ENCODE data around the gene SPATA31E1. TPM values are rescaled to one million over a fixed set of nuclear protein-coding genes. Genes with fewer than 3 reads are reported as not detected.

SPATA31E1 gene
- total RNA-seq, 4 donors from 2014 or later = not detected

DNA sequence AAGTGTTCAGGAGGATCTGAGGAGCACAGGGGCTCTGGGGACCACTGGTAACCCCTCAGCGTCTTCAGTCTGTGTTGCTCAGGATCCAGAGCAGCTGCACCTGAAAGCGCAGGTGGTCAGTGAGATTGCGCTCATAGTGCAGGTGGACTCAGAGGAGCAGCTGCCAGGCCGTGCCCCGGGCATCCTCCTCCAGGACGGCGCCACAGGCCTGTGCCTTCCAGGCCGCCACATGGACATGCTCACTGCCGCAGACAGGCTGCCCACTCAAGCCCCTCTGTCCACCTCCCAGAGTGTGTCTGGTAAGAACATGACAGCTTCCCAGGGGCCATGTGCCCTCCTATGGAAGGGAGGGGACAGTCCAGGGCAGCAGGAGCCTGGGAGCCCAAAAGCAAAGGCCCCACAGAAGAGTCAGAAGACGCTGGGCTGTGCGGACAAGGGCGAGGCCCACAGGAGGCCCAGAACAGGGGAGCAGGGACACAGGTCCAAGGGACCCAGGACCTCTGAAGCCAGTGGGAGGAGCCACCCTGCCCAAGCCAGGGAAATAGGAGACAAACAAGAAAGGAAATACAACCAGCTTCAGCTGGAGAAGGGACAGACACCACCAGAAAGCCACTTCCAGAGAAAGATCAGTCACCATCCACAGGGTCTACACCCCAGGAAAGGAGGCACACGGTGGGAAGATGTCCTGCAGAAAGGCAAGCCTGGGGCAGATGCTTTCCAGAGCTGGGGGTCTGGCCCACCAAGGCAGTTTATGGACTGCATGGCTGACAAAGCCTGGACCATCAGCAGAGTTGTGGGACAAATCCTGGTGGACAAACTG lies 5.2 kb downstream of the SPATA31E1 start:
- H3K36me3 ChIP-seq = no peaks in the 10 kb centered on the region
- TF ChIP-seq EP300 (IDR thresholded peaks at IDR 0.05) = no peak
- TF ChIP-seq POLR2A (IDR thresholded peaks at IDR 0.05) = no peak
- TF ChIP-seq, protein P1, sequence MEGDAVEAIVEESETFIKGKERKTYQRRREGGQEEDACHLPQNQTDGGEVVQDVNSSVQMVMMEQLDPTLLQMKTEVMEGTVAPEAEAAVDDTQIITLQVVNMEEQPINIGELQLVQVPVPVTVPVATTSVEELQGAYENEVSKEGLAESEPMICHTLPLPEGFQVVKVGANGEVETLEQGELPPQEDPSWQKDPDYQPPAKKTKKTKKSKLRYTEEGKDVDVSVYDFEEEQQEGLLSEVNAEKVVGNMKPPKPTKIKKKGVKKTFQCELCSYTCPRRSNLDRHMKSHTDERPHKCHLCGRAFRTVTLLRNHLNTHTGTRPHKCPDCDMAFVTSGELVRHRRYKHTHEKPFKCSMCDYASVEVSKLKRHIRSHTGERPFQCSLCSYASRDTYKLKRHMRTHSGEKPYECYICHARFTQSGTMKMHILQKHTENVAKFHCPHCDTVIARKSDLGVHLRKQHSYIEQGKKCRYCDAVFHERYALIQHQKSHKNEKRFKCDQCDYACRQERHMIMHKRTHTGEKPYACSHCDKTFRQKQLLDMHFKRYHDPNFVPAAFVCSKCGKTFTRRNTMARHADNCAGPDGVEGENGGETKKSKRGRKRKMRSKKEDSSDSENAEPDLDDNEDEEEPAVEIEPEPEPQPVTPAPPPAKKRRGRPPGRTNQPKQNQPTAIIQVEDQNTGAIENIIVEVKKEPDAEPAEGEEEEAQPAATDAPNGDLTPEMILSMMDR (IDR thresholded peaks at IDR 0.05) = no peak
- H3K27ac ChIP-seq = no peak overlapping the region
- no peak for DNase-seq (ENCODE audit: low spot score in 2 of 2)
- no peaks in the 10 kb centered on the region for H3K4me1 ChIP-seq
- H3K27me3 ChIP-seq = no peaks in the 10 kb centered on the region
- 91 to 95% methylated on average over 7 to 13 of the region's 13 CpGs for WGBS, 2 donors
- peaks cover 0 to 7% (median 0%) of the 10 kb centered on the region in 4 donors for H3K9me3 ChIP-seq
- H3K4me3 ChIP-seq = no peak overlapping the region

DNA sequence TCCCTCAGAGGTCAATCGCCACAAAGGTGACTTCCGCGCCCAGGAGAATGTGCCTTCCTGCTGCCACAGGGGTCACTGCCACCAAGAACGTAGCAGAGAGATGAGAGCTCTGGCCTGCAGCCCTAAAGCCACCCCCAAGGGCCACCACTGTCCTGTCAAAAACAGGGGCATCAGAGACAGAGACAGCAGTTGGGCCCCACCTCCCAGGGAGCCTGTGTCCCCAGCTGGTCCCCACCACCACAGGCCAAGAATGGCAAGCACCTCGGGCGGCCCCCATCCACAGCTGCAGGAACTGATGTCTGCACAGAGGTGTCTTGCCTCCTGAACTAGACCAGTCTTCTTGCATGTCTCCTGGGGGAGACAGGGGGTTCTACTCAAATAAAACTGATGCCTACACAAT lies 5.8 kb downstream of the SPATA31E1 start:
- Histone ChIP-seq H3K27me3 (no peaks in the 10 kb centered on the region), H3K27ac (no peak overlapping the region), H3K9me3 (peaks cover 0 to 7% (median 0%) of the 10 kb centered on the region in 4 donors), H3K36me3 (no peaks in the 10 kb centered on the region), H3K4me3 (no peak overlapping the region), H3K4me1 (no peaks in the 10 kb centered on the region)
- no peak for DNase-seq (ENCODE audit: low spot score in 2 of 2)
- WGBS, 2 donors = 67 to 70% methylated on average over 3 to 6 of the region's 6 CpGs
- TF ChIP-seq POLR2A (IDR thresholded peaks at IDR 0.05) (no peak), EP300 (IDR thresholded peaks at IDR 0.05) (no peak)
- TF ChIP-seq, protein P1 (IDR thresholded peaks at IDR 0.05) = no peak

DNA sequence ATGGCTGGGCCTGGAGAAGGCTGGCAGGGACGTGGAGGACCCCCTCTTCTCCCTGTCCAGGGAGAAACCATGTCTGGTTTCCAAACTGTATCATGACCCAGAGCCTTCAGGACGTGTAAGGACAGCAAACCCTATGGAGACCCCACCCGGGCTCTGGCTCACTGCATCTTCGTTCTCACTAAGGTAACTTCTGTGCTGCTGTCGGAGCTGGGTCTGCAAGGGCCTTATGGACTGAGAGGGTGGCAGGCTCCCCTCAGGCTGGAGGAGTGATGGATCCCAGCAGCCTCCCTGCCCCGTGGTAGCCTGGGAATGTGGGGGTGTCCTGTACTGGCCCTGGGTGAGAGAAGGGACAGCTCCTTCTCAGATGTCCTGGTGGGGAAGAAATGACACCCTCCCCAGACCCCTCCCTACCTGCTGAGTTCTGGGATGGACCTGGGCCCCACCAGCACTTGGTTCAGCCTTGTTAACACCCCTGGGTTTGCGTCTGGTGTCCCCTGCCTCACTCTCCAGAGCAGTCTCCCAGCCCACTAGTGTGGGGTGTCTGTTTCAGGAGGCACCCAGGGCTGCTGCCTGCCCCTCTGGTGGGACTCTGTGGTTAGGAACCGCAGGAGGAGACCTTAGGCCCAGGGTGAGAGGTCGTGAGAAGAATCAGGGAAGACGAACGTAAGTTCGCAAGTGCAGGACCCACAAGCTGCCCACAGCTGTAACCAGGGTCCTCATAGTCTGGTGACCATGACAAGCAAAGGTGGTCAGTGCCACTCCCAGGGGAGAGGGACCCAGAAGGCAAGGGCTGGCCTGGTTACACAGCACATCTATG lies 6.6 kb downstream of the SPATA31E1 start:
- no peak for TF ChIP-seq POLR2A (IDR thresholded peaks at IDR 0.05)
- TF ChIP-seq, protein P1 (IDR thresholded peaks at IDR 0.05) = no peak
- no peak for TF ChIP-seq EP300 (IDR thresholded peaks at IDR 0.05)
- WGBS, 2 donors = 85 to 89% methylated on average over 11 to 12 of the region's 12 CpGs
- no peaks in the 10 kb centered on the region for H3K4me1 ChIP-seq
- H3K27ac ChIP-seq = no peak overlapping the region
- H3K4me3 ChIP-seq = no peak overlapping the region
- peaks cover 0 to 7% (median 0%) of the 10 kb centered on the region in 4 donors for H3K9me3 ChIP-seq
- DNase-seq (ENCODE audit: low spot score in 2 of 2) = no peak
- no peaks in the 10 kb centered on the region for H3K27me3 ChIP-seq
- no peaks in the 10 kb centered on the region for H3K36me3 ChIP-seq

DNA sequence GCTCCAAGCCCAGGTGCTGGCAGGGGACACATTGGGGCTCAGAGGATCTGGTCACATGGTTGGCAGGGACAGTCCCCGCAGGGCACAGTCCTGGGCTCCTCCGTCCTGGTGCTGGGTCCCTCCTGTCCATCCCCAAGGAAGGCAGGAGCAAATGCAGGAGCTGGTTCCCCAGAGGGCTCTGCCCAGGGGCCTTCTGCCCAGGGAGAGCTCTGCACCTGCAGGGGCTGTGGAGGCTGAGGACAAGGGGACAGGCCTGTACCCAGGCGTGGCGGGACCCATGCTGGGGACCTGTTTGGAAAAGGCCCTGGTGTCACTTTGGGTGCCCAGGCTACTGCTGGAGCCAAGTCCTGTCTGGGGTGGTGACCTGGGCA lies 7.2 kb downstream of the SPATA31E1 start:
- DNase-seq (ENCODE audit: low spot score in 2 of 2) = no peak
- TF ChIP-seq EP300 (IDR thresholded peaks at IDR 0.05) (no peak), POLR2A (IDR thresholded peaks at IDR 0.05) (no peak)
- TF ChIP-seq, protein P1 (IDR thresholded peaks at IDR 0.05) = no peak
- Histone ChIP-seq H3K27ac (no peak overlapping the region), H3K4me3 (no peak overlapping the region), H3K9me3 (peaks cover 0 to 11% (median 0%) of the 10 kb centered on the region in 4 donors), H3K27me3 (no peaks in the 10 kb centered on the region), H3K4me1 (no peaks in the 10 kb centered on the region), H3K36me3 (no peaks in the 10 kb centered on the region)
- 75% methylated on average over 2 of the region's 4 CpGs; no CpG with 5 or more reads in 1 of the 2 donors for WGBS, 2 donors

DNA sequence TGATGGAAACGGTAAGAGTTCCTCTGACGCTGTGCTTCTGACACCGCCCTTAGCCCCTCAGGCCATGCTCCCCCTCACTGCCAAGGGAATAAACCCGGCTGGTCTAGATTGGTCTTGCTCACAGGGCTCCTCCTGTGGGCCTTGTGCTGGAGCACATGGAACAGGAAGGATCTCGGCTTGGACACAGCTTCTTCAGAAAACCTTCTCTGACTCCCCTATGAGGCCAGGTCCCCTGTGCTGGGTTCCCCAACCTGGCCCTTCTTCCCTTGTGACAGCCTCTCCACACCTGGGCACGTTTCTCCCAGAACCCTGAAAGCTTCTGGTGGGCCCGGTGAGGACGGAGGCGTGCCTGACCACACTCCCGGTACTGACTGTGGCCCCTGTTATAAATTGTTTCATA lies 8.2 kb downstream of the SPATA31E1 start:
- no peak overlapping the region for H3K27ac ChIP-seq
- no peaks in the 10 kb centered on the region for H3K36me3 ChIP-seq
- no peak for TF ChIP-seq EP300 (IDR thresholded peaks at IDR 0.05)
- TF ChIP-seq, protein P1 (IDR thresholded peaks at IDR 0.05) = no peak
- no peak for TF ChIP-seq POLR2A (IDR thresholded peaks at IDR 0.05)
- H3K9me3 ChIP-seq = peaks cover 0 to 13% (median 0%) of the 10 kb centered on the region in 4 donors
- H3K27me3 ChIP-seq = no peaks in the 10 kb centered on the region
- WGBS, 2 donors = 69 to 78% methylated on average over 10 of the region's 10 CpGs
- H3K4me3 ChIP-seq = no peak overlapping the region
- DNase-seq (ENCODE audit: low spot score in 2 of 2) = no peak
- H3K4me1 ChIP-seq = no peaks in the 10 kb centered on the region
